ENCODE measurements around the gene SPRED3. TPM values are rescaled to one million over a fixed set of nuclear protein-coding genes. Genes with fewer than 3 reads are reported as not detected.

The SPRED3 gene
- total RNA-seq, 1 experiment from 2014 or later = 11.0 TPM

- no peak for DNase-seq (ENCODE audit: low read depth)
Measured at GRCh38 chr19:38444026-38444425, 55.5 kb downstream of the SPRED3 start.

- DNase-seq (ENCODE audit: low read depth) = no peak
Measured at GRCh38 chr19:38445362-38445761, 56.9 kb downstream of the SPRED3 start.

- DNase-seq (ENCODE audit: low read depth) = no peak
Measured at GRCh38 chr19:38448225-38448624, 59.7 kb downstream of the SPRED3 start.

Other genes starting within 250 kb of the SPRED3 start
- gene DPF1, start 164.5 kb upstream of the SPRED3 start, total RNA-seq (2014; rRNA removed; shearing (Covaris generic)) = 9.1 and 9.5 TPM in 2 replicates
- not detected in 2 replicates for gene PPP1R14A, start 132.3 kb upstream of the SPRED3 start, total RNA-seq (2014; rRNA removed; shearing (Covaris generic))
- gene SPINT2, start 124.1 kb upstream of the SPRED3 start, total RNA-seq (2014; rRNA removed; shearing (Covaris generic)) = 0.21 and 0.27 TPM in 2 replicates
- gene C19orf33, start 84.4 kb upstream of the SPRED3 start, total RNA-seq (2014; rRNA removed; shearing (Covaris generic)) = 51.9 and 85.9 TPM in 2 replicates
- gene YIF1B, start 72.8 kb upstream of the SPRED3 start, total RNA-seq (2014; rRNA removed; shearing (Covaris generic)) = 120 and 122 TPM in 2 replicates
- gene KCNK6, start 68.9 kb upstream of the SPRED3 start, total RNA-seq (2014; rRNA removed; shearing (Covaris generic)) = 0.94 and 1.9 TPM in 2 replicates
- gene CATSPERG, start 52.9 kb upstream of the SPRED3 start, total RNA-seq (2014; rRNA removed; shearing (Covaris generic)) = 0.55 and 0.73 TPM in 2 replicates
- 410 and 485 TPM in 2 replicates for gene PSMD8, start 14.1 kb upstream of the SPRED3 start, total RNA-seq (2014; rRNA removed; shearing (Covaris generic))
- gene GGN, start 663 bp upstream of the SPRED3 start, total RNA-seq (2014; rRNA removed; shearing (Covaris generic)) = 0.60 and 1.0 TPM in 2 replicates
- 14.3 and 16.2 TPM in 2 replicates for gene FAM98C, start 14.4 kb downstream of the SPRED3 start, total RNA-seq (2014; rRNA removed; shearing (Covaris generic))
- not detected in 2 replicates for gene RASGRP4, start 37.5 kb downstream of the SPRED3 start, total RNA-seq (2014; rRNA removed; shearing (Covaris generic))
- not detected in 2 replicates for gene RYR1, start 45.0 kb downstream of the SPRED3 start, total RNA-seq (2014; rRNA removed; shearing (Covaris generic))
- gene MAP4K1, start 229.3 kb downstream of the SPRED3 start, total RNA-seq (2014; rRNA removed; shearing (Covaris generic)) = 0.20 and 0.24 TPM in 2 replicates
- 564 and 651 TPM in 2 replicates for gene EIF3K, start 230.5 kb downstream of the SPRED3 start, total RNA-seq (2014; rRNA removed; shearing (Covaris generic))

Measured in HT1080 (cell line).